GM12872 (cell line): ENCODE measurements around the gene IRF4.

ENCODE experiments used
- CTCF ChIP-seq: IDR thresholded peaks from 3 replicates; pipeline ENCODE4 v1.5.1; 2011; ENCODE audit warnings: low read depth, mild to moderate bottlenecking, low read length, moderate library complexity; ENCODE audit not compliant: insufficient read depth

Gene IRF4

GRCh38 chr6:370555-370954 is 21.0 kb upstream of the IRF4 start:
- TF ChIP-seq CTCF = no peak

- TF ChIP-seq CTCF = no peak
Measured at GRCh38 chr6:372336-372911, 19.1 kb upstream of the IRF4 start.

- TF ChIP-seq CTCF = no peak
Measured at GRCh38 chr6:373031-373430, 18.5 kb upstream of the IRF4 start.

GRCh38 chr6:373773-374724 is 17.5 kb upstream of the IRF4 start:
- TF ChIP-seq CTCF = no peak

- no peak for TF ChIP-seq CTCF
Measured at GRCh38 chr6:374956-375355, 16.6 kb upstream of the IRF4 start.

GRCh38 chr6:376827-377640 is 14.5 kb upstream of the IRF4 start:
- TF ChIP-seq CTCF = no peak
